AG20443 (cell line): ENCODE data around the gene PRKCG.
"Not testable (repeated sequence)": the region's sequence is repeated elsewhere in the genome, so short reads cannot be mapped to it uniquely, and the experiment has no call there.

Source experiments
- DNase-seq: peaks from one replicate; pipeline ENCODE4 v3.0.0; 2012; ENCODE audit warnings: low spot score, mixed read lengths

Gene PRKCG

DNA sequence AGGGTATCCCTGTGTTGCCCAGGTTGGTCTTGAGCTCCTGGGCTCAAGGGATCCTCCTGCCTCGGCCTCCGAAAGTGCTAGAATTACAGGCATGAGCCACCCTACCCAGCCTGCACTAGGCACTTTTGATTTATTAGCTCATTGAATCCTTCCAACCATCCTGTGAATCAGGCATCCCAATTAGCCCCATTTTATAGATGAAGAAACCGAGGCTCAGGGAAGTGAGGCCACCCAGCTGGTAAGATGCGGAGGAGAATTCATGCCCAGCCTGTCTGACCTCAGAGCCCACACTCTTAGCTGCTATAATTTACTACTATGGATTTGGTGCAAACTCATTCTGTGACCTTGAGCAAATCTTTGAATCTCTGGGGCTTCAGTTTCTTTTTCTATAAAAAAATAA is 62.9 kb downstream of the PRKCG start:
- no peak for DNase-seq

DNA sequence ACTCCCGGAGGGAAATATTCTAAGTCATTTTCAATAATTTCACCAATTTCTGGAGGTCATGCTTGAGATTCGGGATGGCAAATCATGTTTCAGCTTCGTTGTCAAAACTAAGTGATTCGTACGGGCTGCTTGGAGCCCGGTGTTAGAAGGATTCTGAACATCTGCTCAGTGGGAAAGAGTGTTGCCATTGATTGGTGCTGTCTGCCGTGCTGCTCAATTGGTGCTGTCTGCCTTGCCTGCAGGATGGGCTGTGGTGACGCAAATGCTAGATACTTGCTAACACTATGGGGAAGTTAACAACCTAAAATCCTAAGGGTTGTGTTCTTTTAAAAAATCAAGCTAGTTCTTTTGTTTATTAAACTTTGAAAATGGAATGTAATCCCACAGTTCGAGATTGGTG is 63.4 kb downstream of the PRKCG start:
- DNase-seq: no peak

DNA sequence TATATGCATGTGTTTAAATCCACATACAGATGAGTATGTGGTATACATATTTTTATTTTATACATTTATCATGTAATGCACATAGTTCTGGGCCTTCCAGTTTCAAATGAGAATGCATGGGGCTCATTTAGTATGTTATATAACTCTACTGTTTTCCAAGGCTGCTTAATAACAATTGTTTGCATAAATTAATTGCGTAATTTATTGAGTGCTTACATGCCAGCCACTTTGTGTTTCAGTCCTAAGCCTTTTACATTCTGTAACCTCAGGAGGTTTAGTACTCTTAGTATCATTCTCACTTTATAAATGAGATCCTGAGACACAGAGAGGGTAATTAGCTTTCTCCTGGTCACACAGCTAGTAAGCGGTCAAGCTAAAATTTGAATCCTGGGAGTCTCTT is 64.0 kb downstream of the PRKCG start:
- DNase-seq: no peak

DNA sequence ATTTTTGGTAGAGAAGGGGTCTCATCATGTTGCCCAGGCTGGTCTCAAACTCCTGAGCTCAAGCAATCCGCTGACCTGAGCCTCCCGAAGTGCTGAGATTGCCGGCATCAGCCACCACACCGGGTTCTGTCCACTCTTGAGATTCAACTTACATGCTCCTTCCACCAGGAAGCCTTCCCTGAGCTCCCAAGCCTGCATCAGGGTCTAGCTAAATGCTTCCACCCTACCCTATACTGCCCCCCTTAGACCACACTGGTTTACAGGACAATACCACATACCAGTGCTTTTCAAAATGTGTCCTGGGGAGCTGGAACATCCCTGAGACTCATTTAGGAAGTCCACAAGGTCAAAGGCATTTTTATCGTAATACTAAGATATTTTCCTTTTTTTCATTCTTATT is 65.6 kb downstream of the PRKCG start:
- no peak for DNase-seq

DNA sequence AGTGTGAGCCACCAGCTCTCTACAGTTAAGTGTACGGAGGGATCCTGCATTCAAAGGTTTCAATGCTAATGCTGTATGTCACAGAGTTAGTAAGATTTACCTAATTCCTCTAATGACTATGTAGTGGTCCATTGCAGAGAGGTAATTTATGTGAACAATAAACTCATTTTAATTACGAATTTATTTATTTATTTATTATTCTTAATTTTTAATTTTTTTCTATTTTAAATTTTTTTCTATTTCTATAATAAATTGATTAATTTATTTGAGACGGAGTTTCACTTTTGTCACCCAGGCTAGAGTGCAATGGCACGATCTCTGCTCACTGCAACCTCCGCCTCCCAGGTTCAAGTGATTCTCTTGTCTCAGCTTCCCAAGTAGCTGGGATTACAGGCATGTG is 66.6 kb downstream of the PRKCG start:
- not testable (repeated sequence) for DNase-seq

DNA sequence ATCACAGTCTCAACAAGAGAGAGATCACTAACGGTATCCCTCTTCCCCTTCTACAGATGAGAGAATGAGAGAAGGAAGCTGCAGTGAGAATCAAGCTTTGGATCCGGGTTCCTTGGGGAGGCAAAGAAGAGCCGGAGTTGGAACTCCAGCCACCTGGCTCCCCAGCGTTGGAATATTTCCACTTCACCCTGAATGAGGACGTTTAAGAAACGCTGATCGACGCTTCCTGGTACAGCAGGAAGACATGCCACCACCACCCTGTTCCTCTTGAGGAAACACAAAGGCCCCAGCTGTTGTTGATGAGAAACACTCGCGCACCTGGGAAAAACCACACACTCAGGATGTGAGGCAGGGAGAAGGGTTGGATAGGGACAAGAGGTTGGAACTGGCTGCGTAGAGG is 69.4 kb downstream of the PRKCG start:
- DNase-seq: no peak

DNA sequence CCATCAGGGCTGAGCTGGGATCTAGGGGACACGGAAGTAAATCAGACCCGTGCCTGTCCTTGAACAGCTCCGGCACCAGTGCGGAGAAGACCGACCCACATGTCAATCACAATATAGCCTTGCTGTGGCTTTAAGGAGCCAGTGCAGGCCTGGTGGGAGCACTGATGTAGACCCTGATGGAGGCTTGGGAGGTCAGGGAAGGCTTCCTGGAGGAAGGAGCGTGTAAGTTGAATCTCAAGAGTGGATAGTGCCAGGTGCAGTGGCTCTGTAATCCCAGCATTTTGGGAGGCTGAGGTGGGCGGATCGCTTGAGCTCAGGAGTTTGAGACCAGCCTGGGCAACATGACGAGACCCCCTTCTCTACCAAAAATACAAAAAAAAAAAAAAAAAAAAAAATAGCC is 70.0 kb downstream of the PRKCG start:
- DNase-seq: no peak

DNA sequence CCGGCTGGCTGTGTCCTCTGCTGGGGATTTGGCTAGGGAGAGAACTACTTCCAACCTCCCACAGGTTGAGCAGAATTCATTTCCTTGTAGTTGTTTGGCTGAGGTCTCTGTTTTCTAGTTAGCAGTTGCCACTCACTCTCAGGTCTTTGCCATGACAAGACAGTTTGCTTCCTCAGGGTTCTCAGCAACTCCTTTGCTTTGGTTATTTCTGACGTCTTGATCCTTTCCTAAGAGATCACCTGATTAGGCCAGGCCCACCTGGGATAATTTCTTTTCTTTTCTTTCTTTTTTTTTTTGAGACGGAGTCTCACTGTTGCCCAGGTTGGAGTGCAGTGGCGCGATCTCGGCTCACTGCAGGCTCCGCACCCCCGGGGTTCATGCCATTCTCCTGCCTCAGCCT is 71.4 kb downstream of the PRKCG start:
- DNase-seq: no peak
